ENCODE results near the gene FBXL19.

FBXL19 gene

DNA sequence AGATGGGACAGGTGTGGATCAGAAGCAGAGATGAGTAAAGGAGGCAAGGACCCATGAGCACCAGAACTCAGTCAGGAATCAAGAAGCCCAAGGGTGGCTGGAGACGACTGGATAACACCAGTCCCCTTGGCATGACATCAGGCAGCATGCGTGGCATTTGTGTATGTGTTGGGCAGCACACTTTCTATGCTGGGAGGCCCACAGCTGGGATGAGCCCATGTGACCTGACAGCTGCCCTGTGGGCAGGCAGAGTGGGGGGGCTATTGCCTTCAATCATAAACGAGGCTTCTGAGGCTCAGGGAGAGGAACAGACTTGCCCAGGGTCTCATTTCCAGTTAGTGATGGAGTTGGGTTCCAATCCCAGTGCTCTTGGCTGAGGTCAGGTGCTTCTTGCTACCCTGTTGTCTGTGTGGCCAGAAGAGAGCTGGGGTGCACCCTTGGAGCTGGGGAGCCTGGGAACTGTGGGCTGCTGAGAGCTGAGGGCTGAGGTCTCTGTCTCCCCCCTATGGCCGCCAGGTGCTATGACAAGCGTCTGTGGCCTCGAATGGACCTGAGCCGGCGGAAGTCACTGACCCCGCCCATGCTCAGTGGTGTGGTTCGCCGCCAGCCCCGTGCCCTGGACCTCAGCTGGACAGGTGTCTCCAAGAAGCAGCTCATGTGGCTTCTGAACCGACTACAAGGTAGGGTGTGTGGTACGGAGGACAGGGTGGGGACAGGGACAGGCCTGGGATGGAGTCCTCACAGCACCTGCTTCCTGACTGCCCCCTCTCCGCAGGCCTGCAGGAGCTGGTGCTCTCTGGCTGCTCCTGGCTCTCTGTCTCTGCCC, 18.4 kb downstream of the FBXL19 start:
- H3K79me2 ChIP-seq (ENCODE audit: control insufficient read depth, low read length) = no peaks in the 10 kb centered on the region
- no peaks in the 10 kb centered on the region; the same call in 1 of the 2 replicates for H4K20me1 ChIP-seq (ENCODE audit: control insufficient read depth, insufficient read depth, low read depth, low read length)
- no peaks in the 10 kb centered on the region for H3K27me3 ChIP-seq (ENCODE audit: control insufficient read depth, low read length)
- H3K9me2 ChIP-seq (replicated peaks; ENCODE audit: control insufficient read depth, low read length) = no peaks in the 10 kb centered on the region
- H3K27ac ChIP-seq (ENCODE audit: low read depth, low read length) = no peak overlapping the region
- TF ChIP-seq, protein P1, sequence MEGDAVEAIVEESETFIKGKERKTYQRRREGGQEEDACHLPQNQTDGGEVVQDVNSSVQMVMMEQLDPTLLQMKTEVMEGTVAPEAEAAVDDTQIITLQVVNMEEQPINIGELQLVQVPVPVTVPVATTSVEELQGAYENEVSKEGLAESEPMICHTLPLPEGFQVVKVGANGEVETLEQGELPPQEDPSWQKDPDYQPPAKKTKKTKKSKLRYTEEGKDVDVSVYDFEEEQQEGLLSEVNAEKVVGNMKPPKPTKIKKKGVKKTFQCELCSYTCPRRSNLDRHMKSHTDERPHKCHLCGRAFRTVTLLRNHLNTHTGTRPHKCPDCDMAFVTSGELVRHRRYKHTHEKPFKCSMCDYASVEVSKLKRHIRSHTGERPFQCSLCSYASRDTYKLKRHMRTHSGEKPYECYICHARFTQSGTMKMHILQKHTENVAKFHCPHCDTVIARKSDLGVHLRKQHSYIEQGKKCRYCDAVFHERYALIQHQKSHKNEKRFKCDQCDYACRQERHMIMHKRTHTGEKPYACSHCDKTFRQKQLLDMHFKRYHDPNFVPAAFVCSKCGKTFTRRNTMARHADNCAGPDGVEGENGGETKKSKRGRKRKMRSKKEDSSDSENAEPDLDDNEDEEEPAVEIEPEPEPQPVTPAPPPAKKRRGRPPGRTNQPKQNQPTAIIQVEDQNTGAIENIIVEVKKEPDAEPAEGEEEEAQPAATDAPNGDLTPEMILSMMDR (IDR thresholded peaks at IDR 0.05; ENCODE audit: low read depth, low read length, poor library complexity, severe bottlenecking) = peak; percentile 96
- no peak for TF ChIP-seq EZH2phosphoT487 (IDR thresholded peaks at IDR 0.05; ENCODE audit: borderline replicate concordance, low read length)
- no peaks in the 10 kb centered on the region for H3K9me3 ChIP-seq (ENCODE audit: control insufficient read depth, insufficient read depth, low read length)
- H3F3A ChIP-seq (ENCODE audit: control insufficient read depth, insufficient read depth) = peaks cover 11% of the 10 kb centered on the region
- peak overlapping the region; percentile 48 for H3K4me2 ChIP-seq (ENCODE audit: low read length)
- H3K4me1 ChIP-seq (ENCODE audit: control insufficient read depth, low read length) = peaks cover 19% of the 10 kb centered on the region
- peak overlapping the region; percentile 21; the same call in 1 of the 2 replicates for H3K4me3 ChIP-seq (ENCODE audit: low read length)
- H3K36me3 ChIP-seq (ENCODE audit: control insufficient read depth, low read length) = peaks cover 39% of the 10 kb centered on the region

- Histone ChIP-seq H3K9me3 (ENCODE audit: control insufficient read depth, insufficient read depth, low read length) (no peaks in the 10 kb centered on the region), H3K79me2 (ENCODE audit: control insufficient read depth, low read length) (no peaks in the 10 kb centered on the region), H3K36me3 (ENCODE audit: control insufficient read depth, low read length) (peaks cover 42% of the 10 kb centered on the region), H4K20me1 (ENCODE audit: control insufficient read depth, insufficient read depth, low read depth, low read length) (no peaks in the 10 kb centered on the region; the same call in 1 of the 2 replicates), H3K4me1 (ENCODE audit: control insufficient read depth, low read length) (peaks cover 17% of the 10 kb centered on the region), H3K27ac (ENCODE audit: low read depth, low read length) (no peak overlapping the region), H3K27me3 (ENCODE audit: control insufficient read depth, low read length) (no peaks in the 10 kb centered on the region), H3K9me2 (replicated peaks; ENCODE audit: control insufficient read depth, low read length) (no peaks in the 10 kb centered on the region), H3K4me3 (ENCODE audit: low read length) (peak overlapping the region; percentile 21; the same call in 1 of the 2 replicates), H3F3A (ENCODE audit: control insufficient read depth, insufficient read depth) (peaks cover 11% of the 10 kb centered on the region), H3K4me2 (ENCODE audit: low read length) (peak overlapping the region; percentile 48)
- no peak for TF ChIP-seq EZH2phosphoT487 (IDR thresholded peaks at IDR 0.05; ENCODE audit: borderline replicate concordance, low read length)
- TF ChIP-seq, protein P1 (IDR thresholded peaks at IDR 0.05; ENCODE audit: low read depth, low read length, poor library complexity, severe bottlenecking) = no peak
Observed at GRCh38 chr16:30942426-30942806, 19.0 kb downstream of the FBXL19 start.

DNA sequence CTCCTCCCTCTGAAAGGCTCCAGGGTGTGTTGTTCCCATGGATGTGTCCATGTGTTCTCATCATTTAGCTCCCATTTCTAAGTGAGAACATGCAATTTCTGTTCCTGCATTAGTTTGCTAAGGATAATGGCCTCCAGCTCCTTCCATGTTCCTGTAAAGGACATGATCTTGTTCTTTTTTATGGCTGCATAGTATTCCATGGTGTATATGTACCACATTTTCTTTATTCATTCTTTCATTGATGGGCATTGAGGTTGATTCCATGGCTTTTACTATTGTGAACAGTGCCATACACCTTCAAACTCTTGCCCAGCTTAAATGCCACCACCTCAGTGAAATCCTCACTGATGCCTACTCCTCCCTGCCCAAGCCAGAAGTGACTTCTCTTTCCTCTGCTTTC, 21.0 kb downstream of the FBXL19 start:
- no peak for TF ChIP-seq EZH2phosphoT487 (IDR thresholded peaks at IDR 0.05; ENCODE audit: borderline replicate concordance, low read length)
- TF ChIP-seq, protein P1 (IDR thresholded peaks at IDR 0.05; ENCODE audit: low read depth, low read length, poor library complexity, severe bottlenecking) = no peak
- Histone ChIP-seq H3K79me2 (ENCODE audit: control insufficient read depth, low read length) (peaks cover 2% of the 10 kb centered on the region; the same call in 1 of the 2 replicates), H3K36me3 (ENCODE audit: control insufficient read depth, low read length) (peaks cover 40% of the 10 kb centered on the region), H3F3A (ENCODE audit: control insufficient read depth, insufficient read depth) (peaks cover 11% of the 10 kb centered on the region), H3K9me2 (replicated peaks; ENCODE audit: control insufficient read depth, low read length) (no peaks in the 10 kb centered on the region), H3K4me3 (ENCODE audit: low read length) (no peak overlapping the region), H3K27ac (ENCODE audit: low read depth, low read length) (no peak overlapping the region), H3K4me1 (ENCODE audit: control insufficient read depth, low read length) (peaks cover 19% of the 10 kb centered on the region), H3K27me3 (ENCODE audit: control insufficient read depth, low read length) (no peaks in the 10 kb centered on the region), H3K9me3 (ENCODE audit: control insufficient read depth, insufficient read depth, low read length) (no peaks in the 10 kb centered on the region), H4K20me1 (ENCODE audit: control insufficient read depth, insufficient read depth, low read depth, low read length) (no peaks in the 10 kb centered on the region; the same call in 1 of the 2 replicates), H3K4me2 (ENCODE audit: low read length) (no peak overlapping the region)

Data from DOHH2 (cell line).